UCSD-AML1 (cell line): ENCODE data around the gene TPSB2.
"Not testable (repeated sequence)": the region's sequence is repeated elsewhere in the genome, so short reads cannot be mapped to it uniquely, and the experiment has no call there.

ENCODE experiments used
- DNase-seq: peaks from one replicate; lab custom pipeline; 2025; ENCODE audit not compliant: unreplicated experiment; lab: John Stamatoyannopoulos, UW

The TPSB2 gene

GRCh38 chr16:1204933-1205332 lies 25.1 kb downstream of the TPSB2 start:
- DNase-seq, result no peak

- no peak for DNase-seq
Measured at GRCh38 chr16:1202274-1202673, 27.7 kb downstream of the TPSB2 start.

GRCh38 chr16:1201444-1201843 lies 28.5 kb downstream of the TPSB2 start:
- no peak for DNase-seq

GRCh38 chr16:1200014-1200627 lies 29.9 kb downstream of the TPSB2 start:
- DNase-seq, result no peak

GRCh38 chr16:1199347-1200013 lies 30.5 kb downstream of the TPSB2 start:
- DNase-seq, result no peak

GRCh38 chr16:1198671-1199346 lies 31.2 kb downstream of the TPSB2 start:
- DNase-seq, result not testable (repeated sequence)

GRCh38 chr16:1198194-1198593 lies 31.8 kb downstream of the TPSB2 start:
- no peak for DNase-seq

GRCh38 chr16:1197237-1197866 lies 32.6 kb downstream of the TPSB2 start:
- no peak for DNase-seq

GRCh38 chr16:1196494-1196893 lies 33.5 kb downstream of the TPSB2 start:
- no peak for DNase-seq

GRCh38 chr16:1195393-1195666 lies 34.7 kb downstream of the TPSB2 start:
- DNase-seq, result no peak

GRCh38 chr16:1194665-1195392 lies 35.2 kb downstream of the TPSB2 start:
- peak; percentile 15 for DNase-seq

GRCh38 chr16:1193825-1194581 lies 36.0 kb downstream of the TPSB2 start:
- no peak for DNase-seq

- DNase-seq, result no peak
Measured at GRCh38 chr16:1193143-1193824, 36.7 kb downstream of the TPSB2 start.

- DNase-seq, result no peak
Measured at GRCh38 chr16:1192384-1193073, 37.5 kb downstream of the TPSB2 start.

- DNase-seq, result not testable (repeated sequence)
Measured at GRCh38 chr16:1190789-1191188, 39.2 kb downstream of the TPSB2 start.

GRCh38 chr16:1189455-1189854 lies 40.5 kb downstream of the TPSB2 start:
- no peak for DNase-seq

- peak; percentile 38 for DNase-seq
Measured at GRCh38 chr16:1188432-1189189, 41.4 kb downstream of the TPSB2 start.

GRCh38 chr16:1185460-1186207 lies 44.4 kb downstream of the TPSB2 start:
- not testable (repeated sequence) for DNase-seq
